HG03097 (cell line): Measurements from ENCODE around the gene CHD3.

ENCODE experiments used
- ATAC-seq: cut with Tn5 transposase; IDR thresholded peaks from one replicate; pipeline ENCODE4 v1.9.1; 2021; ENCODE audit not compliant: unreplicated experiment, low FRiP score

The CHD3 gene

DNA sequence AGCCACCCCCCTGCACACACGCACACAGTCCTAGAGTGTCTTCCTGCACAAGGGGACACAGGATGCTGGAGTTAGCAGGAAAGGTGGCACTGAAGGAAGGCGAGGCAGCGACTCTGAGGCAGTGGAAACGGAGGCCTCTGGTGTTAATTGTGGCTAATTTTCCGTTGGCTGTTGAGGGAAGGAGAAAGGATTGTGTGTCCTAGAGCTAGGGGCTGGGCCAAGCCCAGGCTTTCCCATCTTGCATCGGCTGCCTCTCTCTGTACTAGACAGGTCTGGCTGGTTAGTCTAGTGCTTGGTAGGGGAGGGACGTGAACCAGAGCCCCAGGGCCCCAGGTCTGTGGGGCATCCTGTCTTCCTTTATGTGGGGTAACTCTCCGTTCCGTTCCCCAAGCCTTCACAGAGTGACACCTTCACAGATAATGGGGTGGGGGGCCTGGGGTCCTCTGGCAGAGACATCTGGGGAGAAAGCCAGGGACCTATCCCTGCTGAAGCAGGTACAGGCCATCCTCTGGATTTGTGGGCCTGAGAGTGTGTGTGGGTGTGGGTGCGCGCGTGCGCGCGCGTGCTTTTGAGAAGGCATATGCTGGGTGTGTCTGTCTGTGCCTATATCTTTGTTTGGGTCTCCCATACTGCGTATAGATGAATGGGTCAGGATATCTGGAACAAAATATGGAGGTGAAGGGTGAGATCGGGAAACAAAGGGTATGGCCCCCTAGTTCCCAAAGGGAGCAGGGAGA is at the start of gene CHD3:
TSS of gene CHD3 (plus strand) at position 606 of the 737 bp plus-strand sequence. CDS start 212 bp downstream, outside the sequence.
- no peak for ATAC-seq

DNA sequence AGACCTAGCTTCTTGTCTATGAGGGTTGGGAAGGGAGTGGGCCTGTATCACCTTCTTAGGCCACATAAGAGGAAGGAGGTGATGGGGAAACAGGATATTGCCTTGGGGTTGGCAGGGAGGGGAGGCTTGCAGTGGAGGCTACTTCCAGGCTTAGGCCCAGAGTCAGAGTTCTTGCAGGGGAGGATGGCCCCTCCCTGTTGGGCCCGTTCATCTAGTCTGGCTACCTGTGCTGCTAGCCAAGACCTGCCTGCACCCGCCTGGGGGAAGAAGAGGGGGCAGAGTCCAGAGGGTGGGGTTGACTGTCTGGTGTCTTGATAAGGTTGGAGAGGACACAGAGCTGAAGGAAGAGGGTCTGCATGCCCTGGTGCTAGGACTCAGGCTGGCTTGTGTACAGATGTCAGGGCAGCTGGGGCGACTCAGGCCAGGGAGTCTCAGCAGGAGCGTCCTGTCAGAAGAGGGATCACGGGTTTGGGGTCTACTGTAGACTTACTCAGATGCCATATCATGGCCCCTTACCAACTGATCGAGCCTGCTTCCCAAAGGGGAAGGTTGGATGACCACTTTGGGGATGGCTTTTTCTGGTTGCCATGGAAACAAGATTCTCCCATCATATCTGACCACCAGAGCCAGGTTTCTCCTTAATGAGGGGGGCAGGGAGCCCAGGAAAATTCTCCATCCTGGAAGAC is 49.3 kb upstream of the CHD3 start:
- no peak for ATAC-seq

DNA sequence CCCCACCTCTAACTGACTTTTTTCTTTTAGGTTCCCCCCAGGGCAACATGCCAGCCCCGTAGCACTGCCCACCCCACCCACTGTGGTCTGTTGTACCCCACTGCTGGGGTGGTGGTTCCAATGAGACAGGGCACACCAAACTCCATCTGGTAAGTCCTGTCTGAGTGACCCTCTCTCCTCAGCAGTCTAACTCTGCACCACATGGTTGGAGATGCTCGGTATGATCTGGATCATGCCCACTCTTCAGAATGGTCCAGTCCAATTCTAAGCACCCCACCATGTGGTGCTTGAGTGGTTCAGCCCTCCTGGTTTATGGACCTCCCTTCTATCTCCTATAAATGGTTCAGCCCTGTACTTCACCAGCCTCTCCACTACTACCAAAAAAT is 48.7 kb upstream of the CHD3 start:
- ATAC-seq, result no peak

DNA sequence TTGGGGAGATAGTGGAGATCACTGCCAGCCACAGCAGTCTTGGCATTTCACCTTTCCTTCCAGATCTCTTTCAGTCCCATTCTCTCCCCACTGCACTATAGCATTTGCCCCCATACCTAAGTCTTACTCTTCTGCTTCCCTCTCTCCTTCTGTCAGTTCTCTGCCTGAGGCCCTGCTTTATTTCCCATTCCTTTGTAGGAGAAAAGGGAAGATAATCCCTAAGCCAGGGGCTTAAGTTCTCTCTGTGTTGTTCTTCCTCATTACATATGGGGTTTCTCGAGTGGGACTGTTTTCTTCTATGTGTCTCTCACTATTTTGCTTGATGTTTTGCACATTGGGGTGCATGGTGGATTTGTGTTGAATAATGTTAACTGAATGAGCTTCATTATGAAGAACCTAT is 48.1 kb upstream of the CHD3 start:
- no peak for ATAC-seq

DNA sequence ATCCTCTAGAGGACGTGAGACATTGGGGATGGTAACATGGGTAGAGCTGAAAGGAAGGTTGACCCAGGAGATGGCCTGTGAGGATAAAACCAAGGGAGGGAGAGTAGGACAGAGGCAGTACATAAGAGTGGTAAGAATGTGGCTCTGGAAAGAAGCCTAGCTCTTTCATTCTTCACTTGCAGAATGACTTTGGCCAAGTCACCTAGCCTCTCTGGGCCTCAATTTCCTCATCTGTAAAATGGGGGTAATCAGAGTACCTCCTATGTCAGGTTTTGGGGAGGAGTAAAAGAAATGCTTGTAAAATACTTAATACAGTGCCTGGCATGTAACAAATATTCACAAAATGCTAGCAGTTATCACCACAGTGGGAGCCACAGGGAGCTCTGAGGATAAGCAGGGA is 47.7 kb upstream of the CHD3 start:
- ATAC-seq, result no peak

DNA sequence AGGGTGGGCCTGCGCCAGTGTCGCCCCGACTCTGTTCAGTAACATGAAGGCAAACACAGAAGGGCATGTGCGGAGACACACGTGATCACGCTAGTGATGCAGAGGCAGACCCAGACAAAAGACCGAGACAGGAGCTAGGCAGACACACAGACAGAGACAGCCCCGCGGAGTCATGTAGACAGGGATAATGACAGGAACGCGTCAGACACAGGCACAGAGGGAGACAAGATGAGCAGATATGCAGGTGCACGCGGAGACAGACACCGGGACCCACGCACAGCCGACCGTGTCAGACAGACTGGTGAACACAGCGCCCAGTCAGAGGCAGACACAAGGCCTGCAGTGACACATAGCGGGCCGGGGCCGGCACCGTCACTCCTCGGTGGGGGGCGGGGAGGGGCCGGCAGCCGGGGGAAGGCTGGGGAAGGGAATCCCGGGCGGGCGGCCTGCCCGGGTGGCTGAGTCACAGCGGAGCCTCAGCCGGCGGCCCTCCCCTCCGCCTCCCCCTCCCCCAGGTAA is 47.1 kb upstream of the CHD3 start:
- ATAC-seq, result peak; percentile 8

DNA sequence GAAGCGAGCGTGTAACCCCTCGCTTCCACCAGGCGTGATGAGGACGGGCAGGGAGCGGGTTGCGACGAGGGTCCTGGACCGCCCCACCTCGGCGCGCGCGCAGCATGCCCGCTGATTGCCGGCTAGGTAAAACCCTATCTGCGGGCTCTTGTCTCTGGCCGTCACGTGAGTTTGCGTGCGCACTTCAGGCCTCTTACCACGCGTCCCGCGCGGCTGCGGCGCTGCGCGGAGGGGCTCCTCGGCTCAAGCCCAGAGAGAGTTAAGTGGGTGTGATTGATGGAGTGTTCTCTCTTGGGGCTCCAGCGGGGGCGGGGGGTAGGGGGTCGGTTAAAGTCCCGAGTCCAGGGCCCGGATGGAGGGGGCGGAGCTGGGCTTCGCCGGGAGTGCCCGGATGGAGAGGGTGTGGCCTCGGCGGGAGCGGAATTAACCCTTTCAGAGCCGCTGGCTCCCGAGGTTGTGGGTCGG is 46.6 kb upstream of the CHD3 start:
- peak; percentile 13 for ATAC-seq

DNA sequence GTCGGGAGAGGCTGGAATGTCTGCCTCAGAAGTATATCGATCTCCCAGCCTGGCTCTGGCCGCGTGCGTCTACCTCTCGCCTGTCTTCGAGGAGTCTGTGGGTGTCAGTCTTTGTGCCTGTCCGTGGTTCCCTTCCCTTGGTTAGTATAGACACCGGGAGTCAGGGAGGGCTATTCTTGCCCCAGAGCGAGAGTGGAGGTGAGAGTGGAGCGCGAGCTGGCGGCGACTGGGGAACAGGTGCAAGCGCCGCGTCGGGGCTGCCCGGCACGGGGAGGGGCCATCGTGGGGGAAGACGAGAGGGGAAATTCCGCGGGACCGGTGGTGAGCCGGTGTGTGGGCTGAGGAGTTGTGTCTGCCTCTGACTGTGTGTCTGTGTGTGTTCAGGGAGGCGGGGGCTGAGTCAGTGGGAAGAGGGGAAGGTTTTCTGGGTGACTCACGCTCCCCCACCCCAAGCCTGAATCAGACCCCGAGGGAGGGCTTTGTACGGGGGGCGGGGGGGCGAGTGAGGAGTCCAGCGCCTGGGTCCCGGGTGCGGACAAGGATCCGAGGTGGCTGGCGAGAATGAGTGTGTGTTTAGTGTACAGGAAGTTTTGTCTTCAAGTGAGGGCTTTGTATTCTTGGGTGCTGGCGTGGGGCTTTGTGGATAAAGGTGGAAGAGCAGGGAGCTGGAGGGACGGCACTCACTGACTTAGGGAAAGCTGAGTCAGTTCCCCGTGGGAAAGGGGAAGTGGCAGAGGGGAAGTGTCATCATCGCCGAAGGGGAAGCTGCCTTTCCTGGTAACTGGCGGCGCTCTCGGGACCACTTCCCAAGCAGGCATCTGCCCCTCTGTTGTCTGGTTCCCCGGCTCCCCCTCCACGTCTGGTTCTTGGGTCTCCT is 46.0 kb upstream of the CHD3 start:
- peak; percentile 24 for ATAC-seq

DNA sequence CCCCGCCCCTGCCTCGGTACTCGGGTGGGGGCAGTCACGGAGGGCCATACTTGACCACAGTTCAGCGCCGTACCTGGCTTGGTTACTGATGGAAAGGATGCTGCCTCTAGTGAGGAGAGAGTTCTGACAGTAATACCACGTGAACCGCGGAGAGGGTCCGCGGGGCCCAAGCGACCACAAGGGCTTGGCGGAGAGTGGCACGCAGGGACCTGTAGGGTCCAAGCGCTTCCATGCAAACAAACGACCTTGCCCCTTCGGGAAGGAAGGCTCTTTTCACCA is 45.4 kb upstream of the CHD3 start:
- ATAC-seq, result peak; percentile 1

DNA sequence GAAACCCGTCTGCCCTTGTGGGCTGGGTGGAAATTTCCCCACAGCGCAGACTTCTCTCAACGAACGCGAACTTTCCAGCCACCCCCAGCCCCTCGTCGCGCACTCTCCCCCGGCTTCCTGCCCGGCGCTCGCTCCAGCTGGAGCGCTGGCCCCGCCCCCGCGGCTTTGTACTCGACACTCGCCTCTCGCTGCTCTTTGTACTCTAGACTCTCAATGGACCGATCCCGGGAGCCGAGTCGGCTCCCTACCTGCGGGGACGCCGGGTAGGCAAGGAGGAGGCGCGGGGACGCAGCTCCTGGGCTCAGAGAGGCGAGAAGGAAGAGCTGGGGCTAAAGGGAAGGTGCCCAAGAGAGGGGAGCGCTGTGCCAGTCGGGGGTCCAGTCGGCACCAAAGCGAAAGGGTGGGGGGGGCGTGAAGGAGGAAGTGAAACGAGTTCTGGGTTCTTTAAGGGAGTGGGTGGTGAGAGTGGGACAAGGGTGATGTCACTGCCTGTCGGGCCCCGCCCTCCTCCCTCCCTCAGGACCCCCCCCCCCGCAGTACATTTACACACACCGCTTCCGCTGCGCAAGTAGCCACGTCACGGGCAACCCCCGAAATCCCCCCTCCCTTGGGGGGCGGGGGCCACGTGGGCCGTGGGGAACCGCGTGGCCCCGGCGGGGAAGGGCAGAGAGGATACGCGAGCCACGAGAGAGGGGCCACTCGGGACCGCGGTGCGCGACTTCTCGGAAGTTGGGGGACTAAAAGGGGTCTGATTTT is 44.9 kb upstream of the CHD3 start:
- peak; percentile 26 for ATAC-seq

DNA sequence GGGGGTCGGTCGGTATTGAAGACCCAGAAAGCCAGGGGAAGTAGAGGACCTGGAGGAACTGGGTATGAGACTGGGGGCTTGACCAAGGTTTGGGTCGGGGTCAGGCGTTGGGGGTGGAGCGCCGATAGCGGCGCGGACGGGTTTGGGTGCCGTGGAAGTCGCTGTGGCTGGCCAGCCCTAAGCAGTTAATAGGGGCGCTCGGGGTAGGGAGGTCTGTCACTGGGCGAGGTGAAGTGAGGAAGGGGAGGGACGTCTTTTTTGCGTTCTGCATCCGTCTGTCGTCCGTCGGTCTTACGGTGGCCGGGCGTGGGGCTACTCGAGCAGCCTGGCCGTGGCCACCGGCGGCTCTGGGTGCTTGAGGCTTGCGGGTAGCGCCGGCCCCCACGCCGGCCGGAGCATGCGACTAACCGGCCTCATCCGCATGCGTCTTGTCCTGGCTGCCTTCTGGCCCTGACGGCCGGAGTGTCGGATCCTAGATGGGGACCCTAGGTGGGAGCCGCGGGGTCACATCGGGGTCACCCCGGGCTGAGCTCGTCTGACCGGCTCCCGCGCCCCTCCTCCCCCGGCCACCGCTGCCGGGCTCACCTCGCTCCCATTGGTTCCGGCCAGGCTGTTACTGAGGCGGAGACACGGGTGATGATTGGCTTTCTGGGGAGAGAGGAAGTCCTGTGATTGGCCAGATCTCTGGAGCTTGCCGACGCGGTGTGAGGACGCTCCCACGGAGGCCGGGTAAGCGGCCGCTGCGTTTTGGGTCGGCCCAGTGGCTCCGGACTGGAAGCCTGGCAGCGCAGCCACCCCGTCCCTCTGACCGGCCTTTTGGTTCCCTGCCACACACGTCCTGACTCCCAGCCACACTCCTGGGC is 44.1 kb upstream of the CHD3 start:
- ATAC-seq, result peak; percentile 32

DNA sequence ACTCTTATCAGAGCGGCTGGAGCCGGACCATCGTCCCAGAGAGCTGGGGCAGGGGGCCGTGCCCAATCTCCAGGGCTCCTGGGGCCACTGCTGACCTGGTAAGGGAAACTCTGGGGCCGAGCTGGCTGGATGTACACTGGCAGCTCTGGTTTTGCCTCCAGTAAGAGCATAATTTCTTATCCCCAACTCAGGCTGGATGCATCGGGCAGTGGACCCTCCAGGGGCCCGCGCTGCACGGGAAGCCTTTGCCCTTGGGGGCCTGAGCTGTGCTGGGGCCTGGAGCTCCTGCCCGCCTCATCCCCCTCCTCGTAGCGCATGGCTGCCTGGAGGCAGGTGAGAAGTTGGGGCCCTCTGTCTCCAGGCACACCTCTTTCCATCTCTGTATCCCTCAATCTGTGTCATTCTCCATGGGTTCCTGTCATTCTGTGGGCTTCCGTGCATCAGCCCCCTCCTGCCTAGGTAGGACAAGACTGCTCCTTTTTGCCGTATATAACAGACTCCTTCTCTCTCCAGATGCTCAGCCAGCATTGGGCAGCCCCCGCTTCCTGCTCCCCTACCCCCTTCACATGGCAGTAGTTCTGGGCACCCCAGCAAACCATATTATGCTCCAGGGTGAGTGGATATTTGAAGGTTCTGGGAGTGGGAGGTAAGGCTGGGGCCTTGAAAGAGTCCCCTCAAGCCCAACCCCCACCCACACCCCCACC is 43.1 kb upstream of the CHD3 start:
- no peak for ATAC-seq

DNA sequence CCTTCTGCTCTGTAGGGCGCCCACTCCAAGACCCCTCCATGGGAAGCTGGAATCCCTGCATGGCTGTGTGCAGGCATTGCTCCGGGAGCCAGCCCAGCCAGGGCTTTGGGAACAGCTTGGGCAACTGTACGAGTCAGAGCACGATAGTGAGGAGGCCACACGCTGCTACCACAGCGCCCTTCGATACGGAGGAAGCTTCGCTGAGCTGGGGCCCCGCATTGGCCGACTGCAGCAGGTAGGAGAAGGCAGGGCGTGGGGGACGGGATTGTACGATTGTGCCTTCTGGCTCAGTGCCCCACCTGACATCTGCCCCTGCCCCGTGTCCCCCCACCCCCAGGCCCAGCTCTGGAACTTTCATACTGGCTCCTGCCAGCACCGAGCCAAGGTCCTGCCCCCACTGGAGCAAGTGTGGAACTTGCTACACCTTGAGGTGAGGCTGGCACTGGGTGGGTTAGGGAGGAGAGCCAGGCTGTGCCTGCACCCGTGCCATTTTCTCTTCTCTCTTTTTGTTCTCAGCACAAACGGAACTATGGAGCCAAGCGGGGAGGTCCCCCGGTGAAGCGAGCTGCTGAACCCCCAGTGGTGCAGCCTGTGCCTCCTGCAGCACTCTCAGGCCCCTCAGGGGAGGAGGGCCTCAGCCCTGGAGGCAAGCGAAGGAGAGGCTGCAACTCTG is 42.4 kb upstream of the CHD3 start:
- ATAC-seq, result no peak

DNA sequence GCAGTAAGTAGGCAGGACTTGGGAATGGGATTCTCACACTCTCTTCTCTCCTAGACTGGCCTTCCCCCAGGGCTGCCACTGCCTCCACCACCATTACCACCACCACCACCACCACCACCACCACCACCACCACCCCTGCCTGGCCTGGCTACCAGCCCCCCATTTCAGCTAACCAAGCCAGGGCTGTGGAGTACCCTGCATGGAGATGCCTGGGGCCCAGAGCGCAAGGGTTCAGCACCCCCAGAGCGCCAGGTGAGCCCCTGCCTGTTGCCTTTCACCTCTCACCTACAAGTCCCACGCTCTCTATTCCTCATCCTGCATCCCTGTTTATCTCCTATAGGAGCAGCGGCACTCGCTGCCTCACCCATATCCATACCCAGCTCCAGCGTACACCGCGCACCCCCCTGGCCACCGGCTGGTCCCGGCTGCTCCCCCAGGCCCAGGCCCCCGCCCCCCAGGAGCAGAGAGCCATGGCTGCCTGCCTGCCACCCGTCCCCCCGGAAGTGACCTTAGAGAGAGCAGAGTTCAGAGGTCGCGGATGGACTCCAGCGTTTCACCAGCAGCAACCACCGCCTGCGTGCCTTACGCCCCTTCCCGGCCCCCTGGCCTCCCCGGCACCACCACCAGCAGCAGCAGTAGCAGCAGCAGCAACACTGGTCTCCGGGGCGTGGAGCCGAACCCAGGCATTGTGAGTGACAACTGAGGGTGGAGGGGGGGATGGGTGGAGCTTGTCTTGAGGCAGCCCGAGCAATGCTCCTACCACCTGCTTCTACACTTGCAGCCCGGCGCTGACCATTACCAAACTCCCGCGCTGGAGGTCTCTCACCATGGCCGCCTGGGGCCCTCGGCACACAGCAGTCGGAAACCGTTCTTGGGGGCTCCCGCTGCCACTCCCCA is 41.6 kb upstream of the CHD3 start:
- ATAC-seq, result no peak

DNA sequence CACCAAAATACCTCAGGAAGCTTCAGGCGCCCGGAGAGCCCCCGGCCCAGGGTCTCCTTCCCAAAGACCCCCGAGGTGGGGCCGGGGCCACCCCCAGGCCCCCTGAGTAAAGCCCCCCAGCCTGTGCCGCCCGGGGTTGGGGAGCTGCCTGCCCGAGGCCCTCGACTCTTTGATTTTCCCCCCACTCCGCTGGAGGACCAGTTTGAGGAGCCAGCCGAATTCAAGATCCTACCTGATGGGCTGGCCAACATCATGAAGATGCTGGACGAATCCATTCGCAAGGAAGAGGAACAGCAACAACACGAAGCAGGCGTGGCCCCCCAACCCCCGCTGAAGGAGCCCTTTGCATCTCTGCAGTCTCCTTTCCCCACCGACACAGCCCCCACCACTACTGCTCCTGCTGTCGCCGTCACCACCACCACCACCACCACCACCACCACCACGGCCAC is 40.4 kb upstream of the CHD3 start:
- ATAC-seq, result no peak

DNA sequence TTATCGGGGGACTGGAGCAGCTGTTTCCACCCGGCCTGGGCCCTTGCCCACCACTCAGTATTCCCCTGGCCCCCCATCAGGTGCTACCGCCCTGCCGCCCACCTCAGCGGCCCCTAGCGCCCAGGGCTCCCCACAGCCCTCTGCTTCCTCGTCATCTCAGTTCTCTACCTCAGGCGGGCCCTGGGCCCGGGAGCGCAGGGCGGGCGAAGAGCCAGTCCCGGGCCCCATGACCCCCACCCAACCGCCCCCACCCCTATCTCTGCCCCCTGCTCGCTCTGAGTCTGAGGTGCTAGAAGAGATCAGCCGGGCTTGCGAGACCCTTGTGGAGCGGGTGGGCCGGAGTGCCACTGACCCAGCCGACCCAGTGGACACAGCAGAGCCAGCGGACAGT is 39.9 kb upstream of the CHD3 start:
- ATAC-seq, result no peak

DNA sequence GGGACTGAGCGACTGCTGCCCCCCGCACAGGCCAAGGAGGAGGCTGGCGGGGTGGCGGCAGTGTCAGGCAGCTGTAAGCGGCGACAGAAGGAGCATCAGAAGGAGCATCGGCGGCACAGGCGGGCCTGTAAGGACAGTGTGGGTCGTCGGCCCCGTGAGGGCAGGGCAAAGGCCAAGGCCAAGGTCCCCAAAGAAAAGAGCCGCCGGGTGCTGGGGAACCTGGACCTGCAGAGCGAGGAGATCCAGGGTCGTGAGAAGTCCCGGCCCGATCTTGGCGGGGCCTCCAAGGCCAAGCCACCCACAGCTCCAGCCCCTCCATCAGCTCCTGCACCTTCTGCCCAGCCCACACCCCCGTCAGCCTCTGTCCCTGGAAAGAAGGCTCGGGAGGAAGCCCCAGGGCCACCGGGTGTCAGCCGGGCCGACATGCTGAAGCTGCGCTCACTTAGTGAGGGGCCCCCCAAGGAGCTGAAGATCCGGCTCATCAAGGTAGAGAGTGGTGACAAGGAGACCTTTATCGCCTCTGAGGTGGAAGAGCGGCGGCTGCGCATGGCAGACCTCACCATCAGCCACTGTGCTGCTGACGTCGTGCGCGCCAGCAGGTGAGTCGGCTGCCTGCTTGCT is 39.3 kb upstream of the CHD3 start:
- ATAC-seq, result no peak
